HEK293 (cell line): ENCODE data around the gene DKKL1.

Experiments used
- ZNF76 ChIP-seq: fragments of 450-650 bp; formaldehyde crosslinking; IDR thresholded peaks from 2 replicates; pipeline ENCODE4; 2016; ENCODE audit warnings: low read depth, missing biosample characterization, missing genetic modification characterization, borderline replicate concordance
- TF ChIP-seq, protein P1 (sequence below): IDR thresholded peaks from 2 replicates; pipeline ENCODE4 v1.6.1; 2011; ENCODE audit warnings: mild to moderate bottlenecking, low read depth, low read length, borderline replicate concordance

DNA sequence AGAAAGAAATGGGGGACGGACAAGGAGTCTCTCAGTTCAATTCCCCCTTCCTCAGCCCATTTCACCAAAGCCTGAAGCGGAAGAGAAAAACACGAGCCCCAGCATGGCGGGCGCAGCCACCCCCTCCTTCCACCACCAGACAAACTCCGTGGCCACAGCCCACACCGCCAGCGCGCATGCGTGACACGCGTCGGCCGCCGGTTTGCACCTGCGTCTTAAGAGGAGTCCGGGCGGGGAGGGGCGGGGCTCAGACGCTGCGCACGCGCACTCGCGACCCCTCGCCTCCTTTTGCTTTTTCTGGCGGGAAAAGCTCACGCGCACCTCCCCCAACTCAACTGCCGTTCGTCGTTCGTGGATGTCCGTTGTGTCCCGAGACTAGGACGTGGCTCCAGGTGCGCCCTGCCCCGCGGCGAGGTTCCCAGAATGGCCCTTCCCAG lies 24.3 kb downstream of the DKKL1 start, which contains the start of gene KASH5:
- TF ChIP-seq, protein P1, sequence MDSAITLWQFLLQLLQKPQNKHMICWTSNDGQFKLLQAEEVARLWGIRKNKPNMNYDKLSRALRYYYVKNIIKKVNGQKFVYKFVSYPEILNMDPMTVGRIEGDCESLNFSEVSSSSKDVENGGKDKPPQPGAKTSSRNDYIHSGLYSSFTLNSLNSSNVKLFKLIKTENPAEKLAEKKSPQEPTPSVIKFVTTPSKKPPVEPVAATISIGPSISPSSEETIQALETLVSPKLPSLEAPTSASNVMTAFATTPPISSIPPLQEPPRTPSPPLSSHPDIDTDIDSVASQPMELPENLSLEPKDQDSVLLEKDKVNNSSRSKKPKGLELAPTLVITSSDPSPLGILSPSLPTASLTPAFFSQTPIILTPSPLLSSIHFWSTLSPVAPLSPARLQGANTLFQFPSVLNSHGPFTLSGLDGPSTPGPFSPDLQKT: no peak
- no peak for TF ChIP-seq ZNF76
